ENCODE measurements around the gene BBS12. TPM values are rescaled to one million over a fixed set of nuclear protein-coding genes. Genes with fewer than 3 reads are reported as not detected.

The BBS12 gene
- total RNA-seq, 2 donors from 2014 or later = 1.4 to 3.0 TPM

DNA sequence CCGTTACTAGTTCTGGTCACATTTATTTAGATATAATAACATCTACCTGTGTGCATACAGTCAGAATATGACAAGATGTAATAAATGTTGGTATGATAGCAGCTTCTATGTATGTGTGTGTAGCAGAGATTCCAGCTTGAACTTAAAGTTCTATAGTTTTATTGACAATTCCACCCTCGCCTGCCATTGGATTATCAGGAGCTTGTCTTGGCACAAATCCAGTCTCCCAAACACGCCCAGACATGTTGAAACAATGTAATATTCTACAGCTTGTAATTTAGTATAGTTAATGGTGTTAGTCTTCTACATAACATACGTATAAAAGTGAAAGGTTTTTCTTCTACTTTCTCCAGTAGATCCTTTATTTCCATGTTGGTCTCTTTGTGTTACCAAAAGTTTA lies 44.4 kb downstream of the BBS12 start:
- H3K4me3 ChIP-seq = no peak overlapping the region
- no peak overlapping the region for H3K27ac ChIP-seq
- ATAC-seq (ENCODE audit: insufficient number of reproducible peaks, low FRiP score, low read depth) (no peak), DNase-seq (ENCODE audit: low spot score) (no peak)
- H3K4me1 ChIP-seq (ENCODE audit: control insufficient read depth in 1 of 2, low read depth in 2 of 2) = no peaks in the 10 kb centered on the region
- TF ChIP-seq, protein P1, sequence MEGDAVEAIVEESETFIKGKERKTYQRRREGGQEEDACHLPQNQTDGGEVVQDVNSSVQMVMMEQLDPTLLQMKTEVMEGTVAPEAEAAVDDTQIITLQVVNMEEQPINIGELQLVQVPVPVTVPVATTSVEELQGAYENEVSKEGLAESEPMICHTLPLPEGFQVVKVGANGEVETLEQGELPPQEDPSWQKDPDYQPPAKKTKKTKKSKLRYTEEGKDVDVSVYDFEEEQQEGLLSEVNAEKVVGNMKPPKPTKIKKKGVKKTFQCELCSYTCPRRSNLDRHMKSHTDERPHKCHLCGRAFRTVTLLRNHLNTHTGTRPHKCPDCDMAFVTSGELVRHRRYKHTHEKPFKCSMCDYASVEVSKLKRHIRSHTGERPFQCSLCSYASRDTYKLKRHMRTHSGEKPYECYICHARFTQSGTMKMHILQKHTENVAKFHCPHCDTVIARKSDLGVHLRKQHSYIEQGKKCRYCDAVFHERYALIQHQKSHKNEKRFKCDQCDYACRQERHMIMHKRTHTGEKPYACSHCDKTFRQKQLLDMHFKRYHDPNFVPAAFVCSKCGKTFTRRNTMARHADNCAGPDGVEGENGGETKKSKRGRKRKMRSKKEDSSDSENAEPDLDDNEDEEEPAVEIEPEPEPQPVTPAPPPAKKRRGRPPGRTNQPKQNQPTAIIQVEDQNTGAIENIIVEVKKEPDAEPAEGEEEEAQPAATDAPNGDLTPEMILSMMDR (IDR thresholded peaks at IDR 0.05) = no peak
- no peaks in the 10 kb centered on the region for H3K27me3 ChIP-seq (replicated peaks; ENCODE audit: insufficient read depth)
- no peaks in the 10 kb centered on the region for H3K9me3 ChIP-seq
- H3K36me3 ChIP-seq = no peaks in the 10 kb centered on the region

DNA sequence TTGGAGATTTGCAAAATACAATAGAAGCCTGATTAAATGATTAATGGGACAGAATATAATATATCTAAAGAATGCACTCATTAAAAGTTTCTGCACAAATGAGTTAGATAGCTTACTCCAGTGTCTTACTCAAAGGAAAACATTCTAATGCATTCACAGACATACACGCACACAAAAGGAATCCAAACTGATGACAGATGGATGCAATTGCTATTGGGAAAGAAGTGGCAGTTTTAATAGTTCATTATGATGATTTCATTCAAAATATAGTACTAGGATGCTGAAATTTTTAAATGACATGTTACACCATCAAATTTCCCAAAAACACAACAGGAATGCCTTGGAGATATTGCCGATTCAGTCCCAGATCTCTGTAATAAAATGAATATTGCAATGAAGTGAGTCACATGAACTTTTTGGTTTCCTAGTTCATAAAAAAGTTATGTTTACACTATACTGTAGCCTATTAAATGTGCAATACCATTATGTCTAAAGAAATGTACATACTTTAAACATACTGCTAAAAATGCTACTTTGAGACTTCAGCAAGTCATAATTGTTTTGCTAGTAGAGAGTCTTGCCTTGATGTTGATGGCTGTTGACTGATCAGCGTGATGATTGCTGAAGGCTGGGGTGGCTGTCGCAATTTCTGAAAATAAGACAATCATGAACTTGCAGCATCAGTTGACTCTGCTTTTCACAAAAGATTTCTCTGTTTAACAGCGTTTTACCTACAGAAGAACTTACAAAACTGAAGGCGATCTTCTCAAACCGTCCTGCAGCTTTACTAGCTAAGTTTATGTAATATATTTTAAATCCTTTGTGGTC lies 45.6 kb downstream of the BBS12 start:
- no peaks in the 10 kb centered on the region for H3K9me3 ChIP-seq

DNA sequence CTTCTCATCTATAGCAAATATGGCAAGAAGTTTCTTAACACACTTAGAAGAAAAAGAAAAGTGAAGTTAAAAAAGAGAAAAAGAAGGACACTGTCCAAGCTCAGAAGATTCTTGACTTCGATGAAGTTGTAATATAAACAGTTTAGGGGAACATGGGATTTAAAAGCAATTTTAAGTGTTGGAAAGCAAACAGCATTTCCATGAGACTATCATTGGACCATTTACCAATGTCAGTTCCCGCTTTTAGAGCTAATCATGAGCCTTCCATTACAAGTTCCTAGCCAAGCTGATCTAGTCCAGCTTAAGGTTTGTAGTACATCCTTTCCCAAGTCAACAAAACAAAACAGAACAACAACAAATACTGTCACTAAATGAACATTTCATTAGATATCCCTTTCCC lies 49.0 kb downstream of the BBS12 start:
- Histone ChIP-seq H3K4me1 (ENCODE audit: control insufficient read depth in 1 of 2, low read depth in 2 of 2) (peaks cover 12 to 16% of the 10 kb centered on the region in 2 donors), H3K27me3 (replicated peaks; ENCODE audit: insufficient read depth) (no peaks in the 10 kb centered on the region), H3K27ac (no peak overlapping the region), H3K36me3 (no peaks in the 10 kb centered on the region), H3K4me3 (no peak overlapping the region), H3K9me3 (no peaks in the 10 kb centered on the region)
- DNase-seq (ENCODE audit: low spot score) = no peak
- ATAC-seq (ENCODE audit: insufficient number of reproducible peaks, low FRiP score, low read depth) = no peak
- TF ChIP-seq, protein P1 (IDR thresholded peaks at IDR 0.05) = no peak

More for the DNA sequence above, 45.6 kb downstream of the BBS12 start:
- DNase-seq (ENCODE audit: low spot score) (no peak), ATAC-seq (ENCODE audit: insufficient number of reproducible peaks, low FRiP score, low read depth) (no peak)
- Histone ChIP-seq H3K4me3 (no peak overlapping the region), H3K27me3 (replicated peaks; ENCODE audit: insufficient read depth) (no peaks in the 10 kb centered on the region), H3K4me1 (ENCODE audit: control insufficient read depth in 1 of 2, low read depth in 2 of 2) (peaks cover 3 to 6% of the 10 kb centered on the region in 2 donors), H3K27ac (no peak overlapping the region), H3K36me3 (no peaks in the 10 kb centered on the region)
- TF ChIP-seq, protein P1 (IDR thresholded peaks at IDR 0.05) = no peak

DNA sequence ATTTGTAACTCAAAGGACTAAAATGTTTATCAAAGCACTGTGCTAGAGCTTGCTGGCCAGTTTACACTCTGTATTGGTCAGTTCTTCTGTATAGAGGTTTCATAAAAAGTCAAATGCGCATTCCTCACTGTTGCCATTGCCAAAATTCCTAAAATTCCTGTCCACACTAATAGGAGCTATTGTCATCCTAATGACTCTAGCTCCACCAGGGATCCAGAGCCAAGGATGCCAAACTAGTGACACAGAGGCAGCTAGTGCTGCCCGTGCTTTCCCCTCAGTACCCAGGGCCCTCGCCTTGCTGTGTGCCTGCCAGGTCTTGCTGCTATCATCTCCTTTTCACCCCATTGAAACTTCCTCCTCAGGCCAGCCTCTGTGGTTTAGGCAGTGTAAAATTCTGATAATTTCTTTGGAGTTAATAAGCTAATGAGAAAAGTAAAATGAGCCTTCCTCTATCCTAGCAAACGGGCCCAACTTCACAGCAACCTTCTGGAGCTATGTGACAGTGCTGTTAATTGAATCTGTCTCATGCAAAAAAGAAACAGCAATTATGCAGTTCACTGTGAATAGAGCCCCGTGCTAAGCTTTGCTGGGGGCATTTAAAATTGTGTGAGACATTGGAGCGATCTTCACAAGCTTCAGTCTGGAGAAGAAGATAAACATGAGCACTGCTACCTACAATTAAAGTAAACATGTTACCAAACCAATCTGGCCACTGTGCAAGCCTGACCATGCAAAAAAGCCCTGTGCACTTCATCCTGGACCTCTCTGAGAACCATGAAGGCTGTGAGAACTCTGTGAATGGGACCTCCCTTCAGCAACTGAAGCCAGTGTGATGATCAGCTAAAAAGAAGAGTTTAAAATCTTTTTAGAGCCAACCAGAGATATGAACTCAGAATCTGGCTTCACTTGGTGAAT lies 51.1 kb downstream of the BBS12 start:
- H3K27ac ChIP-seq = peak overlapping the region; percentile 62 to 71
- no peaks in the 10 kb centered on the region for H3K9me3 ChIP-seq
- H3K36me3 ChIP-seq = no peaks in the 10 kb centered on the region
- H3K4me1 ChIP-seq (ENCODE audit: control insufficient read depth in 1 of 2, low read depth in 2 of 2) = peaks cover 12 to 16% of the 10 kb centered on the region in 2 donors
- DNase-seq (ENCODE audit: low spot score) (peak; percentile 68), ATAC-seq (ENCODE audit: insufficient number of reproducible peaks, low FRiP score, low read depth) (peak; percentile 99)
- TF ChIP-seq, protein P1 (IDR thresholded peaks at IDR 0.05) = no peak
- H3K27me3 ChIP-seq (replicated peaks; ENCODE audit: insufficient read depth) = no peaks in the 10 kb centered on the region
- peak overlapping the region; percentile 56 for H3K4me3 ChIP-seq

DNA sequence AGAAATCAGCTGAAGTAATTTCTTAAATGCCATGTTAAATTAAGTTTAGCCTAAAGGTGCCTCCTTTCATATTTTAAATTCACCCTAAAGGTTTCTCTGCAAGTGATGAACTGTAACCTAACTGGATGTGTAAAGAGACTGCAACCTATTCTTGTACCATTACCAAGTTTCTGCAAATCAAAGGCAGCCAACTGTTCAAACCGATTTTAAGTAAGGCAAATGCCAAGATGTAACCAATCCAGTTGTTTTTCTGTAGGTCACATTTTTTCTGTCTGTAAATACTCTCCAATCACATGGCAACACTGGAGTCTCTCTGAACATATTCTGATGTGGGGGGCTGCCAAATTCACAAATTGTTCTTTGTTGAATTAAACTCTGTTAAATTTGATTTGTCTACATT lies 51.8 kb downstream of the BBS12 start:
- Histone ChIP-seq H3K27ac (peak overlapping the region in 1 of 2 donors; percentile 71), H3K4me3 (no peak overlapping the region), H3K4me1 (ENCODE audit: control insufficient read depth in 1 of 2, low read depth in 2 of 2) (peaks cover 12 to 16% of the 10 kb centered on the region in 2 donors), H3K36me3 (no peaks in the 10 kb centered on the region), H3K9me3 (no peaks in the 10 kb centered on the region), H3K27me3 (replicated peaks; ENCODE audit: insufficient read depth) (no peaks in the 10 kb centered on the region)
- TF ChIP-seq, protein P1 (IDR thresholded peaks at IDR 0.05) = no peak
- ATAC-seq (ENCODE audit: insufficient number of reproducible peaks, low FRiP score, low read depth) (no peak), DNase-seq (ENCODE audit: low spot score) (no peak)

Measured in thoracic aorta (tissue), 2 donors.